Dedifferentiated amniotic fluid mesenchymal stem cell (primary cell): ENCODE results near the gene LOXL4.
A peak's percentile ranks its signal among the peaks of the same experiment; 100 is the strongest.

Experiments
- DNase-seq: peaks from one replicate; pipeline ENCODE4 v3.0.0-alpha.2; 2016; ENCODE audit errors: extremely low spot score

LOXL4 gene

DNA sequence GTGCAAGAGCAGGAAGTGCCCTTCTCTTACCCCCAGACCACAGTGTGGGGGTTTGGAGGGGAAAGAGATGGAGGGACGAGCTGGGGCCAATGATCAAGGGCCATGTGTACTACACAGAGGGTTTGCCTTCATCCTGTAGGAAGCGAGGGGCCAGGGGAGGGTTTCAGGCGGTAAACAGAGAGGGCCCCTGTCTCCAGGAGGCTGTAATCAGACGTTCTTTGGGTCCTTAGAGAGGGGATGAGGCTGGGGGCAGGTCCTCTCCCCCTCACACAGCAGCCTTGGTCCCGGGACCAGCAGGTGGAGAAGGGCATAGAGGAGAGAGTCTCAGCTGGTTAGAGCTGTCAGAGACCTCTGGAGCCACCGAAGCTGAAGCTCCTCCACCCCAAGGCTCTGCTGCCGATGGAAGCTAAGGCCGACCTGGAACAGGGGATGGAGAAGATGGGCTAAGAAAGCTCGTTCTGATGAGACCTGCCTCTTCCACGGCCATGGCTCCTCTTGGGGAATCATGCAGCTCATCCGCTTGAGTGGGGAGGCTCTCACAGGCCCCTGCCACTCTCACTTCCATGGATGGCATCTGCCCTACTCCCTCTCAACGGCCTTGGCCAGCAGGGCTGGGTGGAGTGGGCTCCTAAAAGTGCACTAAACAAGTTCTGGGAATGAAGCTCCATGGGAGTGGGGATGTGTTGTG is 3.5 kb downstream of the LOXL4 start:
- DNase-seq: no peak

DNA sequence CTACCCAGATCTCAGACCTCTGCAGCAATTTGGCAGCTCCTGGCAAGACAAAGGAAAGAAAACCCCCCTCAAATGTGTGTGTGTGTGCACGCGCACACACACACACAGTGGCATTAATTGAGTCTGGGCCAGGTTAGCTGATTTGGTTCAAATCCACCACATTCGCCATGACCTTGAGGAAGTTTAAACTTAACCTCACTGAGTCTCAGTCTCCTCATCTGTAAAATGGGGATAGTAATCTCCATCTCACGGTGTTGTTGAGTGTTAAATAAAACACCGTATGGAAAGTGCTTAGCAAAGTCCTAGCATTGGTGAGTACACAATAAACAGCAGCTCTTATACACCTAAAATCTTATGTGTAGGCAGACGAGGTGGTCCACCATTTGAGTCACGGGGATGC is 4.9 kb downstream of the LOXL4 start:
- DNase-seq: no peak

DNA sequence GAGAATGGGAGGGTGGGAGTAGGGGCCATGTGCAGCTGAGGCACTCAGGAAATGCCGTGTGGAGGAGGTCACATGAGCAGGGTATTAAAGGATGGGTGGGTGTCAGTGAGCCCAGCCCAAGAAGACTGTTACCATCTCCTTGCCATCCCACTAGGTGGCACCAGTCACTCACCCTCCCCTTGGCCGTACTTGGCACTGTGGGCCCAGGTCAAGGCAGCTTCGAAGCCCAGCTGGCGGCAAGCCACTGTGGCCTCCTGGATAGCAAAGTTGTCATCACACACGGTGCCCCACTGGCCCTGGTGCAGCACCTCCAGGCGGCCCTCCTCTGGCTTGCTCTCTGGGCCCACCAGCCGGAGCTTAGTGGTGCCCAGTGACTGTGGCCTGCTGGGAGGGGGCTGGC is 5.4 kb downstream of the LOXL4 start:
- no peak for DNase-seq

DNA sequence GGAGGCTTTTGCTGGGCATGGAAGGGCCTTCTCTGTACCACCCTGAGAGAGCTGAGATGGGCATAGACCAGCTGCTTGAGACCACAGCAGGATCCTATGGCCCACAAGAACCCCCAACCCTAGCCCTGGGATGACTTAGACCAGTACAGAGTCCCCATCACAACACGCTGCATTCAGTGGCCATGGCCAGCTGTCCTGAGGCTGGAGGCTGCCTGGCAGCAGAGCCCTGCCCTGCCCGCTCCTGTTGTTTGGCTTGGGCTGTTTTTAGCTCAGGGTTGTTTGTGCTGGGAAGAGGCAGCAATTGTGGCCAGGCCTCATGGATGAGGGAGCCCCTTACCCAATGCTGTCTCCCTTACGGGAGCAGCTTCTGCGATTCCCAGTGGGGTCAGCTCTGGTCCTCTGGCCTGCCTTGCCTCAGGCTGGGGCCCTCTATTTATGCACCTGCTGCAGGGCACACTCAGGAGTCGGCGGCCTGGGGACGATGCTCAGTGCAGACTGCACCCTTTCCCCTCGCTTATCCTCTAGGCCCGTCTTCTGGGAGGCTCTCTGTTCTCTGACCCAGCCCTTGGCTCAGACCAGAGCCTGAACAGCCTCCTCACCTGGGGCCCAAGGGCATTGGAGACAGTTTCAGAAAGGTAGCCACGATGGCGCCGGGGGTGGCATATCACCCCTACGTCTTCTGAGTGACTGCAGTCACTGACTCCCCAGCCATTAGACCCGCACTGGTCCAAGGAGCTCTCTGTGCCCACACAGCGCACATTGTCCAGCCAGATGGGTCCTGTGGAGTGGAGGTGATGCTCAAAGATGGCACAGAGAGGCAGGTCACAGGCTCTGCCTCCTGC is 6.3 kb downstream of the LOXL4 start:
- DNase-seq: no peak

GRCh38 chr10:98260752-98261151 is 7.2 kb downstream of the LOXL4 start:
- DNase-seq: no peak

DNA sequence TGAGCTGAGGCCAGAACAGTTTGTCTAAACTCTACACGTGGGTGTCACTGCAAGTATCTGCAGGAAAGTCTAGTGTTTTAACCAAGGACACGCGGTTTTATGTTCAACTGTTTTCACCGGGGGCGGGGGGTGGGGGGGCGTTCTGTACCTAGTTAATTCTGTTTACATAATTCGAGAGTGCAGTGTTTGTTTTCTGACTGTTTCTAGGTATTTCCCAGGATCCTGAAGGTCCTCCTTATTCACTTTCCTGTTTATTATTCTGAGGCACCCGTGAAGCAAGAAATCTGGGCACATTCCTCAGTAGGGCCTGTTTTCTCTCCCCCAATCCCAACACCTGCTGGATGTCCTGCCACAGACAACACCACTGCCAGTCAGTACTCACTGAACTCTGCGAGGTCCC is 7.6 kb downstream of the LOXL4 start:
- DNase-seq: no peak

- no peak for DNase-seq
Observed at GRCh38 chr10:98259606-98260315, 8.2 kb downstream of the LOXL4 start.

- DNase-seq: no peak
Observed at GRCh38 chr10:98258683-98259454, 9.1 kb downstream of the LOXL4 start.

DNA sequence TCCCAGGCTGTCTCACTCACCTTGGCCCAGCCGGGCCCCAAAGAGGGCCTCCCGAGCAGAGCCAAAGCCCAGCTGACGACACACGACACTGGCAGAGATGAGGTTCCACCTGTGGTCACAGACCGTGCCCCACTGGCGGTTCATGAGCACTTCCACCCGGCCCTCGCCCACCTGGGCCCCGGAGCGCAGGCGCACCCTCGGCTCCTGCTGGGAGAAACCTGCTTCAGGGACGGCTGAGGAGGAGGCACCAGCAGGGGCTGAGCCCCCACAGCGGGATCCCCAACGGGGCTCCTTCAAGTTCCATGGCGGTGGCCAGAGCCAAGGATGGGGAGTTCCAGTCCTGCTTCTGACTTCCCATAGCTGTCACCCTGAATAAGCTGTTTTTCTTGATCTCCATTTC is 10.0 kb downstream of the LOXL4 start:
- no peak for DNase-seq

GRCh38 chr10:98257198-98257597 is 10.8 kb downstream of the LOXL4 start:
- no peak for DNase-seq

DNA sequence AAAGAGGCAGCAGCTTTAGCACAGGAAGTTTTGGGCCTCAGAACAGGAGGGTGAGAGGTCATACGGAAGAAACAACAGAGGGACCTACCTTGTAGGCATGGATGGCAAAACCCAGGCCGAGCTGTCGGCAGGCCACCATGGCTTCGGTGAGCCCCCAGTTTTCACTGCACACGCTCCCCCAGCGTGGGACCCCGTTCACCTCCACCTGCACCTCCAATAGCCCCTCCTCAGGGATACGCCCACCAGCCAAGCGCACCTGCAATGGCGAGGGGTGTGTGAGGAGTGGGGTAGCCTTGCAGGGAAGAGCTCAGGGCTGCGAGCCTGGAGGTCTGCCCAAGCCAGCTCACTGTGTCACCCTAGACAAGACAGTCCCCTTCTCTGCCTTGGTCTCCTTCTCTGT is 11.3 kb downstream of the LOXL4 start:
- DNase-seq: no peak

DNA sequence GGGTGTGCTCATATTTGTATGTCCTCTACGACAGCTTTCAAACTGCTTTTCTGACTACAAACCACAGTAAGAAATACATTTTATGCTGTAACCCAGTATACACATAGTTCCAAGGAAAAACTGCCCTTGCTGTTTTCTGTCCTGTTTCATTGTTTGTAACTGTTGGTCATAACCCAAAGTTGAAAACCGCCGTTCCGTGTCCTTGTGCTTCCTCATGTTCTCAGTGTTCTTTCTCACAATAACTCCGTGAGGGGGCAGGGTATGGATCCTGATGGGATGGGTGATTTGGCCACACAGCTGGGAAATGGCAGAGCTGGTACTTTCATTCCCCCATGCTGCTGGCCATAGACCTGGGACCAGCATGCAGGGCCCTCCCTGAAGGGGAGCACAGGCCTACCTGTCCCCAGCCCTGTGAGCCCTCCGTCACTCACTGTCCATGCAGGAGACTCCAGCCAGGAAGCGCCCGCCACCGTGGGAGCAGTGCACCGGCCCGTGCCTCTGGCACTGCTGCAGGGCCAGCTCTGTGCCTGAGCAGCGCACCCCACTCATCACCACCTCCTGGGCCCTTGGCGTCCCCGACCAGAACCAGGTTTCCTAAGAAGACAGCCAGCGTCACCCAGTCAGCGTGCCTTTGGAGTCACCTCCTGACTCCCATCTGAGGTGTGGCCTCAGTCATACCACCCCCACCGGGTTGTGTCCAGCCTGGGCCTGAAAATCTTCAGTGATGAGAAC is 12.7 kb downstream of the LOXL4 start:
- no peak for DNase-seq

GRCh38 chr10:98254234-98254974 is 13.6 kb downstream of the LOXL4 start:
- DNase-seq: no peak

DNA sequence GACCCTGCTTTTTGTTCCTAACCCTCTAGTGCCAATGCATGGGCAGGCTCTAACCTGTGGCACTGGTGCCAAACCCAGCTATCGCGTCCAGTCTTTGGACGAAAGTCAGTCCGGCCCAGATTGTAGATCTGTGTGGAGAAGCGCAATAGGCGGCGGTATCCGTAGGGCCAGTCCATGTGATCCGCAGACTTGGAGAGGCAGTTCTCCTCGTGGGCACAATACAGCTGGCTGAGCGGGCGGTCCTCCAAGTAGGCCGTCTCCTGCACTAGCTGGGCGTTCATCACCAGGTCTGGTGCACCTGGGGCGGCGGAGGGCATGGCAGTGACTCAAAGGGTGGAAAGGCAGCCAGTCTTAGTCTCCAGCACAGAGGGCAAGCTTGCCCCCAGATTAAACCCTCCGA is 14.5 kb downstream of the LOXL4 start:
- DNase-seq: no peak

- no peak for DNase-seq
Observed at GRCh38 chr10:98252464-98252863, 15.5 kb downstream of the LOXL4 start.

- no peak for DNase-seq
Observed at GRCh38 chr10:98251399-98251798, 16.6 kb downstream of the LOXL4 start.

DNA sequence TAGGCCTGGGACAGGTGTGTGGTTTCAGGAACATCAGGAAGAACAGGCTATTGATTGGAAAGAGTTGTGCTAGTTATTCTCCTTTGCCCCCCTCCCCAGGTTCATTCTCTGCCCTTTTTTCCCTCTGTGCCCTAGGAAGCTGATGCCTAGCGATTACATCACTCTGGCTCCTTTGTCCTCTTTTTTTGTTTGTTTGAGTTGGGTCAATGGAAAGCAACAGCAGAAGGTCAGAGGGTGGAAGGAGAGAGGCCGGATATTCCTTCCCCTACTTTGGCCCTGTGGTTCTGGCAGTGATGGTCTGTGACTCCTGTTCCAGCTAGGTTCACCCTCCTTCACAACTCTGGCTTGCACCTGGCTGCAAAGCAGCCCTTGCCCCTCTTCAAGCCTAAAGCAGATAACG is 18.9 kb downstream of the LOXL4 start:
- no peak for DNase-seq

DNA sequence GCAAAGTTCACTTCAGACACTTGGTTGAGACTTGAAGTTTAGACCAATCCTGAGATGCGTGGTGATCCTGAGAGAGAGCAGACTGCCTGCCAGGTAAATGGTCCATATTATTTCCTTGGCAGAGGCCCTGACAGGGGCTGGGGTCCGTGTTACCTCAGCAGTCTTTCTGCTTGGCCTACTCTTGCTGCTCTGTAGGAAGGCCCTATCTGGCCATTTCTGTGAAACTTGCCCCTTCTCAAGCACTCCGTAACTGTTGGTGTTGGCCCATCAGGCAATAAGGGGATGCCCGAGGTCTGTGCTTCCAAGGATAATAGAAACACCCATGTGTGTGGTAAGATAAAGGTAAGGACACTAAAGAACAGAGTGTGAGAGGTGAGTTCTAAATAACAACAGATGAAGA is 20.0 kb downstream of the LOXL4 start:
- no peak for DNase-seq

DNA sequence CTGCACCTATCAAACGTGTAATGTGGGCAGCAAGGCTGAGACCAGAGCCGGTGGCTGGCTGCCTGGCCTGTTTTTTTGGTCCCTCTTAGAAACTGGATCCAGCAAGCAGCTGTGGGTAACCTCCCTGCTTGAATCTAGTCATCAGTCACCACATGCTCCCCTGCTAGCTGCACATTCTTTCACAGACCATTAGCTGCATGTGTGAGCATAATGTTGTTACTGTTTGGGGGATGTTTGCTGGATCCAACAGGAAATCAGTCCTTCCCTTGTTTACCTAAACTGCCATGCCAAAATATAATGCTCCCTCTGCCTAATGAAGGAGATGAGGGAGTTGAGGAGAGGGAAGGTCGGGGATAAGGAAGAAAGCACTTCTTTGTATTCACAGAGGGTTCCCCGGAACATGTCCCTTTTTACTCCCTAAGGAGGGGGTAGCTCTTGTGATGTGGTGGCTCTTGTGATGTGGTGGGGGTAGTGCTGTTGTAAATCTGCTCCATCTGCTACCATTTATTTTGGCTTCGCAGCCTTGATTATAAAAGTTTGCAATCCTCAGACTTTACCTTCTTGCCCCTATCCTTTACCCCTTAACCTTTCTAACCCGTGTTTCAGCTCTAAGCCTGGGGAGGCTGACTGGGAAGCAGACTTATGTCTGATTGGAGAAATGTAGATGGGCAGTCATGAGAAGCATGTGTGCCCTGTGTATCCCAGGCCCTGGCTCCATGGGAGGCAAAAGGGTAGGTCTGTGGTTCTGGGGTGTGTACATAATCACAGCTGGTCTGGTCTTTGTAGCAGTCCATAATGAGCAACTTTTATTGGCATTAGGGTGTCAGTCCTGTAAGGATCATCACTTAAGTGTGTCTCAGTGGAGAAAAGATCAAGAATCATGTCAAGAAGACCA is 20.8 kb downstream of the LOXL4 start:
- DNase-seq: peak; percentile 36

GRCh38 chr10:98244586-98244985 is 23.4 kb downstream of the LOXL4 start:
- no peak for DNase-seq
